ENCODE data around the gene NFATC2.

DNA sequence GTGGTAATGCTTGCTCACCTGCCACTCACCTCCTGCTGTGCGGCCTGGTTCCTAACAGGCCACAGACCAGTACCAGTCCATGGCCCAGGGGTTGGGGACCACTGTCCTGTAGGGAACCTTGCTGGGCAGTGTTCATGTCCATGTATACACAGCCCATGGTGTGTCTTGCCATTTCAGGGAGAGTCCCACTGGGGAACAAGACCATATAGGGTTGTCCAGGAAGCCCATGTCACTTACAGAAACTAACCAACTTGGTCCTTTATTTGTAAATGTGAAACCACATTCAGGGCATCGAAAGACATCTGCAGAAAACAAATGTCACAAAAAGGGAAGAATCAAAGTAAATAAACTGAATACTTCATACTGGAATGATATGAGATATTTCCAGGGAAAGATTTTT, 179.1 kb downstream of the NFATC2 start:
- no peak for TF ChIP-seq CTCF (IDR thresholded peaks at IDR 0.05; ENCODE audit: control extremely low read depth in 1 of 3, insufficient read depth in 1 of 3, low read depth in 1 of 3, low read length in 3 of 3)
- no peak for TF ChIP-seq GABPA (IDR thresholded peaks at IDR 0.05; ENCODE audit: borderline replicate concordance, insufficient read depth, low read length)
